Upper lobe of left lung (tissue), 6 donors: ENCODE measurements around the gene SCP2. TPM values are rescaled to one million over a fixed set of nuclear protein-coding genes. Genes with fewer than 3 reads are reported as not detected.

ENCODE experiments used
- small RNA-seq, 4 donors: library from RNA; depleted of rRNA; stranded (forward); fragments of <200 nt; gene quantifications; one replicate each; pipeline ENCODE3, GENCODE V24; 2016
- total RNA-seq, 6 donors: library from RNA; depleted of rRNA in 4 of 6; stranded (reverse); fragments of >200 nt in 4 of 6; gene quantifications; one replicate each; pipeline versions ENCODE4 v1.1.0 to v1.2.1, GENCODE V29; 2016 to 2021
- donor health status: DM: no; HTN: no; CAD: no; lungs with moderate emphysema.
- donor health status: DM: no; HTN: yes; CAD: no; lungs with severe emphysema.

SCP2 gene
- total RNA-seq, 6 donors from 2014 or later, result 52.4 to 173 (median 131) TPM

Small RNA genes lying within 50 kb of the gene (small RNA-seq; reads per million reads assigned to genes)
- gene AC099677.1 (0 reads per million in 4 donors), gene AC099677.2 (0 reads per million in 4 donors), gene HIGD1AP11 (0 reads per million in 4 donors), gene MIR1273F (0 reads per million in 4 donors), gene MIR1273G (0 reads per million in 4 donors), gene MIR5095 (0 reads per million in 4 donors)

Other genes with a start within 250 kb of the SCP2 start
- gene COA7, start 228.9 kb upstream of the SCP2 start, total RNA-seq, result 10 to 100 TPM in 3 of 6 donors, 1 to 10 TPM in 3; 2.2 to 20.8 (median 10.6) TPM
- 10 to 100 TPM; 23.0 to 37.2 (median 25.7) TPM for gene ZYG11B, start 200.8 kb upstream of the SCP2 start, total RNA-seq
- gene ZYG11A, start 84.5 kb upstream of the SCP2 start, total RNA-seq, result under 1 TPM in 3 of 6 donors, not detected in 3; 0.10 to 0.15 (median 0.10) TPM
- gene ECHDC2, start 5.5 kb upstream of the SCP2 start, total RNA-seq, result 100 to 1,000 TPM in 4 of 6 donors, 10 to 100 TPM in 2; 76.3 to 443 (median 113) TPM
- 10 to 100 TPM; 15.2 to 87.1 (median 53.1) TPM for gene PODN, start 134.9 kb downstream of the SCP2 start, total RNA-seq
- gene SLC1A7, start 215.4 kb downstream of the SCP2 start, total RNA-seq, result 1 to 10 TPM in 2 of 6 donors, under 1 TPM in 2, not detected in 2; 0.37 to 1.3 (median 0.77) TPM